ENCODE results near the gene PLPPR5. TPM values are rescaled to one million over a fixed set of nuclear protein-coding genes. Genes with fewer than 3 reads are reported as not detected.

The PLPPR5 gene
- total RNA-seq, 4 donors from 2014 or later: not detected

- Histone ChIP-seq H3K9me3 (no peaks in the 10 kb centered on the region), H3K4me1 (no peaks in the 10 kb centered on the region), H3K27me3 (no peaks in the 10 kb centered on the region), H3K4me3 (no peak overlapping the region), H3K27ac (no peak overlapping the region), H3K36me3 (no peaks in the 10 kb centered on the region)
- intact Hi-C loops (cut with DNase I; ENCODE audit: low total_unique reads): no loop called here
- no peak for DNase-seq
- no peak for TF ChIP-seq CTCF (IDR thresholded peaks at IDR 0.05 in 4 of 5, conservative IDR thresholded peaks at IDR 0.05 in 1 of 5)
- no peak for TF ChIP-seq POLR2A (IDR thresholded peaks at IDR 0.05)
- ATAC-seq: no peak
- in situ Hi-C loops (cut with MboI; ENCODE audit: low sequenced_read_pairs in 4 of 4): no loop called here
Measured at GRCh38 chr1:98932184-98932583, 72.5 kb downstream of the PLPPR5 start.

DNA sequence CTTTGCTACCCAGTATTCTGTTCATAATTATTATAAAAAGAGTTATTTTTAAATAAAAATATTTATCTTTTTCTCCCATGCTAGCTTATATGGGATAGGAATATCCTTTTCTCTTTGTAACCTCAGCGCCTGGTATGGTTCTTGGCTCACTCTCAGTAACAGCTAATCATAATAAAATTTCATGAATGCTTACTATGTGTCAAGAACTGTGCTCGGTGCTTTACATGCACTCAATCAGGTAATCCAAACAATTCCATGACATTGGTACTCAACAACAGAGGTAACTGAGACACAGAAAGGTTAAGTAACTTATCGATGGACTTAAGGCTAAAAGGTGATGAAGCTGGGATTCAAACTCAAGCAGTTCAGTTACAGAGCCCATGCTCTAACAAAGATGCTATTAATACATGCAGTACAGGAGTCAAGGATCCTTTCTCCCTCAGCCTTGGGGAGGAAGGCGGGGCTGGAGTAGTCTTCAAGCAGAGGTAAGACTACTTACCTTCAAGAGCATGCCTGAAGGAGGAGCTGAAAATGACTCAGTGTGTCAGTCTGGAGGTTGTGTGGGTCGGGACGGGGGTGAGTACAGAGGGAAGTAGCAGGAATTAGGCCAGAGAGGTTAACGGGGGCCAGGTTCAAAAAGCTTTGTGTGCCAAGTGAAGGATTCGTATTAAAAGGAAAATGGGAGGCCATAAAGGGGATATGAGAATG is 73.4 kb downstream of the PLPPR5 start:
- no peak overlapping the region for H3K27ac ChIP-seq
- TF ChIP-seq CTCF (IDR thresholded peaks at IDR 0.05 in 4 of 5, conservative IDR thresholded peaks at IDR 0.05 in 1 of 5): no peak
- no peak for TF ChIP-seq POLR2A (IDR thresholded peaks at IDR 0.05)
- no peak overlapping the region for H3K4me3 ChIP-seq
- H3K36me3 ChIP-seq: no peaks in the 10 kb centered on the region
- in situ Hi-C loops (cut with MboI; ENCODE audit: low sequenced_read_pairs in 4 of 4) (no loop called here), intact Hi-C loops (cut with DNase I; ENCODE audit: low total_unique reads) (no loop called here)
- H3K4me1 ChIP-seq: no peaks in the 10 kb centered on the region
- H3K27me3 ChIP-seq: no peaks in the 10 kb centered on the region
- DNase-seq (no peak), ATAC-seq (no peak)
- no peaks in the 10 kb centered on the region for H3K9me3 ChIP-seq

DNA sequence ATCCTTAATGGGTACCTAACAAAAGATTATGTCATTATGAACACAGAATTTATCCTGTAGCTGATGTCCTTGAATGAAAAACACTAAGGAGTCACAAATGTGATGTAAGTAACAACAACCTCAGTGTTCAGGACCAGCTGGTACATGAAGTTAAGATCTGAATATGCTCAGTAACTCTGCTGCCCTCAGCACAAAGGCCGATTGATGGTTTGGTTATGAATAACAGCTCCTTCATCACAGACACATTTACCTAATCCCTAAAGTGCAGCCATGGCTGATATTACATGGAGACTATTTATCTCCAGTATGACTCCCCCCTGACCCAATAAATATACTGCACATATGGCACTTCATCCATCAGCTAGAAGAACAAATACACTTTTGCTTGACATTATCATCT is 75.2 kb downstream of the PLPPR5 start:
- Histone ChIP-seq H3K27me3 (no peaks in the 10 kb centered on the region), H3K36me3 (no peaks in the 10 kb centered on the region), H3K4me1 (no peaks in the 10 kb centered on the region), H3K9me3 (no peaks in the 10 kb centered on the region), H3K4me3 (no peak overlapping the region), H3K27ac (no peak overlapping the region)
- intact Hi-C loops (cut with DNase I; ENCODE audit: low total_unique reads): no loop called here
- TF ChIP-seq POLR2A (IDR thresholded peaks at IDR 0.05) (no peak), CTCF (IDR thresholded peaks at IDR 0.05 in 4 of 5, conservative IDR thresholded peaks at IDR 0.05 in 1 of 5) (no peak)
- DNase-seq: no peak
- in situ Hi-C loops (cut with MboI; ENCODE audit: low sequenced_read_pairs in 4 of 4): no loop called here
- ATAC-seq: no peak

GRCh38 chr1:98926597-98926996 is 78.1 kb downstream of the PLPPR5 start:
- TF ChIP-seq POLR2A (IDR thresholded peaks at IDR 0.05) (no peak), CTCF (IDR thresholded peaks at IDR 0.05 in 4 of 5, conservative IDR thresholded peaks at IDR 0.05 in 1 of 5) (no peak)
- Histone ChIP-seq H3K4me1 (no peaks in the 10 kb centered on the region), H3K27me3 (no peaks in the 10 kb centered on the region), H3K9me3 (no peaks in the 10 kb centered on the region), H3K36me3 (no peaks in the 10 kb centered on the region), H3K4me3 (no peak overlapping the region), H3K27ac (no peak overlapping the region)
- intact Hi-C loops (cut with DNase I; ENCODE audit: low total_unique reads): no loop called here
- ATAC-seq: no peak
- in situ Hi-C loops (cut with MboI; ENCODE audit: low sequenced_read_pairs in 4 of 4): no loop called here
- no peak for DNase-seq

GRCh38 chr1:98924977-98925376 is 79.7 kb downstream of the PLPPR5 start:
- intact Hi-C loops (cut with DNase I; ENCODE audit: low total_unique reads) (no loop called here), in situ Hi-C loops (cut with MboI; ENCODE audit: low sequenced_read_pairs in 4 of 4) (no loop called here)
- ATAC-seq: no peak
- no peak for TF ChIP-seq POLR2A (IDR thresholded peaks at IDR 0.05)
- TF ChIP-seq CTCF (IDR thresholded peaks at IDR 0.05 in 4 of 5, conservative IDR thresholded peaks at IDR 0.05 in 1 of 5): no peak
- no peaks in the 10 kb centered on the region for H3K27me3 ChIP-seq
- H3K27ac ChIP-seq: no peak overlapping the region
- no peaks in the 10 kb centered on the region for H3K36me3 ChIP-seq
- no peaks in the 10 kb centered on the region for H3K4me1 ChIP-seq
- DNase-seq: no peak
- H3K9me3 ChIP-seq: no peaks in the 10 kb centered on the region
- H3K4me3 ChIP-seq: no peak overlapping the region
